IMR-90 (cell line): Measurements from ENCODE around the gene ANKRD10. TPM values are rescaled to one million over a fixed set of nuclear protein-coding genes. Genes with fewer than 3 reads are reported as not detected.

Experiments used
- ATAC-seq: fragments of 200-7000 bp; cut with Tn5 transposase; 2 replicates; pipeline ENCODE4 v1.9.1; 2020; ENCODE audit warnings: low read depth, mild to moderate bottlenecking, moderate library complexity
- BruUV-seq: library from RNA; stranded (reverse); fragments of 400-500 nt; replicated peaks from 2 replicates; lab custom pipeline; 2021; lab: Mats Ljungman, UMichigan
- CTCF ChIA-PET: fragments of 300-600 bp; formaldehyde crosslinking; extraction: SDS; loops from one replicate; lab custom pipeline; 2021; ENCODE audit warnings: antibody characterized with exemption; lab: Yijun Ruan, JAX
- POLR2A ChIA-PET: fragments of 300-600 bp; sonication (Branson Sonifier 250); formaldehyde crosslinking; loops from one replicate; lab custom pipeline; 2022; ENCODE audit warnings: antibody characterized with exemption; ENCODE audit not compliant: unreplicated experiment; lab: Charles Lee
- DNase-seq: peaks from one replicate; pipeline ENCODE4 v3.0.0; 2013
- H2AFZ ChIP-seq: replicated peaks from 2 replicates; pipeline ENCODE3; 2013; ENCODE audit warnings: low read length, mild to moderate bottlenecking; ENCODE audit not compliant: poor library complexity
- H2AK5ac ChIP-seq: 2 replicates; pipeline ENCODE4 v1.6.1; 2013; ENCODE audit warnings: low read depth, low read length, inconsistent platforms
- H2AK9ac ChIP-seq: replicated peaks from 2 replicates; pipeline ENCODE3; 2013; ENCODE audit warnings: mild to moderate bottlenecking, low read depth, low read length, moderate library complexity; ENCODE audit not compliant: poor library complexity
- H2BK120ac ChIP-seq: 2 replicates; pipeline ENCODE4 v1.6.1; 2013; ENCODE audit warnings: low read depth, low read length, inconsistent platforms
- H2BK15ac ChIP-seq: 3 replicates; pipeline ENCODE4 v1.6.1; 2013; ENCODE audit warnings: low read depth, low read length, inconsistent platforms
- H2BK20ac ChIP-seq: 2 replicates; pipeline ENCODE4 v1.6.1; 2013; ENCODE audit warnings: low read depth, mild to moderate bottlenecking, inconsistent platforms, low read length, moderate library complexity
- H2BK5ac ChIP-seq: 2 replicates; pipeline ENCODE4 v1.6.1; 2013; ENCODE audit warnings: mild to moderate bottlenecking, low read depth, low read length, inconsistent platforms; ENCODE audit not compliant: poor library complexity, severe bottlenecking
- H3K14ac ChIP-seq: replicated peaks from 2 replicates; pipeline ENCODE4 v1.6.1; 2013; ENCODE audit warnings: low read depth, low read length, inconsistent platforms
- H3K18ac ChIP-seq: 2 replicates; pipeline ENCODE4 v1.6.1; 2013; ENCODE audit warnings: low read depth, low read length, control low read depth
- H3K23ac ChIP-seq: 2 replicates; pipeline ENCODE4 v1.6.1; 2013; ENCODE audit warnings: low read depth, low read length, inconsistent platforms
- H3K27ac ChIP-seq: 2 replicates; pipeline ENCODE4 v1.5.1; 2013; ENCODE audit warnings: mild to moderate bottlenecking, control low read depth, low read length; ENCODE audit not compliant: insufficient read depth
- H3K27me3 ChIP-seq: 2 replicates; pipeline ENCODE4 v1.6.1; 2013; ENCODE audit warnings: low read length; ENCODE audit not compliant: control insufficient read depth, insufficient read depth
- H3K36me3 ChIP-seq: 2 replicates; pipeline ENCODE4 v1.6.1; 2013; ENCODE audit warnings: low read length, mixed read lengths; ENCODE audit not compliant: control insufficient read depth, insufficient read depth
- H3K4ac ChIP-seq: 2 replicates; pipeline ENCODE4 v1.6.1; 2013; ENCODE audit warnings: low read depth, low read length, inconsistent platforms
- H3K4me1 ChIP-seq: 2 replicates; pipeline ENCODE4 v1.6.1; 2013; ENCODE audit warnings: low read length, mixed read lengths; ENCODE audit not compliant: control insufficient read depth, insufficient read depth
- H3K4me2 ChIP-seq: 2 replicates; pipeline ENCODE4 v1.6.1; 2013; ENCODE audit warnings: low read depth, mild to moderate bottlenecking, control low read depth, low read length, moderate library complexity
- H3K4me3 ChIP-seq: 2 replicates; pipeline ENCODE4 v1.5.1; 2013; ENCODE audit warnings: low read depth, mild to moderate bottlenecking, control low read depth, low read length, moderate library complexity; ENCODE audit not compliant: insufficient read depth
- H3K56ac ChIP-seq: 2 replicates; pipeline ENCODE4 v1.6.1; 2013; ENCODE audit warnings: low read length, inconsistent platforms; ENCODE audit not compliant: insufficient read depth; ENCODE audit errors: extremely low read depth
- H3K79me1 ChIP-seq, 2 experiments: 2 replicates each; pipeline ENCODE4 v1.6.1; 2013; ENCODE audit warnings: low read length in 2 of 2, inconsistent platforms in 1 of 2, low read depth in 1 of 2
- H3K9ac ChIP-seq: 2 replicates; pipeline ENCODE4 v1.6.1; 2013; ENCODE audit warnings: low read depth, low read length, control low read depth
- H3K9me1 ChIP-seq: 2 replicates; pipeline ENCODE4 v1.6.1; 2013; ENCODE audit warnings: low read length, inconsistent platforms; ENCODE audit not compliant: insufficient read depth
- H3K9me3 ChIP-seq: 2 replicates; pipeline ENCODE4 v1.6.1; 2013; ENCODE audit warnings: low read length; ENCODE audit not compliant: control insufficient read depth, insufficient read depth
- H4K20me1 ChIP-seq: 2 replicates; pipeline ENCODE4 v1.6.1; 2013; ENCODE audit warnings: low read length, inconsistent platforms; ENCODE audit not compliant: insufficient read depth
- H4K5ac ChIP-seq: 2 replicates; pipeline ENCODE4 v1.6.1; 2013; ENCODE audit warnings: mild to moderate bottlenecking, low read depth, low read length, control low read depth
- H4K8ac ChIP-seq, 2 experiments: 2 replicates each; pipeline ENCODE4 v1.6.1; 2013; ENCODE audit warnings: low read depth in 2 of 2, low read length in 2 of 2, control low read depth in 1 of 2, inconsistent platforms in 1 of 2
- H4K91ac ChIP-seq: 2 replicates; pipeline ENCODE4 v1.6.1; 2013; ENCODE audit warnings: low read depth, low read length, inconsistent platforms; ENCODE audit not compliant: insufficient read depth
- MXI1 ChIP-seq: IDR thresholded peaks from 2 replicates; pipeline ENCODE4 v1.6.1; 2012; ENCODE audit warnings: low read depth, mild to moderate bottlenecking, low read length, moderate library complexity, borderline replicate concordance
- WGBS, 2 experiments: methylation state at CpG; one replicate each; pipeline versions ENCODE4 v1.1.5 to v1.1.7; 2013; ENCODE audit warnings: missing lambda C conversion rate in 2 of 2; ENCODE audit not compliant: insufficient read length in 1 of 2; ENCODE audit errors: extremely low coverage in 2 of 2; 5-methylcytosine and 5-hydroxymethylcytosine counted together
- dilution Hi-C: fragments of 300-500 bp; cut with HindIII; formaldehyde crosslinking; loops from one replicate; pipeline ENCODE4 v1.14.3; 2018; ENCODE audit warnings: low sequenced_read_pairs; ENCODE audit not compliant: unreplicated experiment
- in situ Hi-C: fragments of 300-500 bp; cut with MboI; formaldehyde crosslinking; loops from 3 replicates; pipeline ENCODE4 v1.14.3; 2019; ENCODE audit warnings: low sequenced_read_pairs, inconsistent platforms, mixed read lengths
- intact Hi-C: fragments of 100-400 bp; cut with micrococcal nuclease; formaldehyde crosslinking; loops from 2 replicates; pipeline ENCODE4 v1.10.0; 2022
- polyA plus RNA-seq, 3 experiments: library from polyadenylated mRNA; depleted of rRNA; stranded (reverse); fragments of >200 nt; gene quantifications; 2 replicates each; pipeline ENCODE4 v1.2.3, GENCODE V29; 2012; ENCODE audit warnings: low replicate concordance in 1 of 3
- total RNA-seq: library from RNA; depleted of rRNA; stranded (reverse); fragments of >200 nt; gene quantifications from 2 replicates; pipeline ENCODE4 v1.2.3, GENCODE V29; 2012

ANKRD10 gene
- total and polyA plus RNA-seq, 2 of the 4 experiments (the other 2 are of a cell fraction): 18.3 to 31.1 TPM

- in situ Hi-C loops: no loop called here
- peak overlapping the region; percentile 53 for H2BK5ac ChIP-seq
- peak overlapping the region; percentile 82 for H2BK20ac ChIP-seq
- H3K4ac ChIP-seq: peak overlapping the region; percentile 50; the same call in 1 of the 2 replicates
- H3K9ac ChIP-seq: no peak overlapping the region
- BruUV-seq: no TSS peak
- 88% methylated on average over 2 of the region's 6 CpGs; no CpG with 5 or more reads in 1 of the 2 experiments for WGBS, 2 experiments
- H4K20me1 ChIP-seq: no peaks in the 10 kb centered on the region
- no peak overlapping the region; the same call in 1 of the 2 replicates for H3K27ac ChIP-seq
- peak overlapping the region; percentile 11 for H2AFZ ChIP-seq
- peaks cover 6% of the 10 kb centered on the region; the same call in 1 of the 2 replicates for H3K9me1 ChIP-seq
- peak overlapping the region; percentile 34; the same call in 1 of the 2 replicates for H4K5ac ChIP-seq
- H2AK9ac ChIP-seq: no peak overlapping the region
- no peaks in the 10 kb centered on the region for H3K36me3 ChIP-seq
- H3K56ac ChIP-seq: no peak overlapping the region
- no peak overlapping the region for H3K4me3 ChIP-seq
- no peaks in the 10 kb centered on the region for H3K4me1 ChIP-seq
- DNase-seq (no peak), ATAC-seq (no peak)
- no peak overlapping the region for H4K8ac ChIP-seq
- POLR2A ChIA-PET: no interaction called here
- peak overlapping the region; percentile 59; the same call in 1 of the 2 replicates for H3K23ac ChIP-seq
- H3K14ac ChIP-seq: no peak overlapping the region; the same call in none of the 2 replicates
- no peak overlapping the region for H3K4me2 ChIP-seq
- H3K79me1 ChIP-seq: no peaks in the 10 kb centered on the region
- dilution Hi-C loops: no loop called here
- no peak overlapping the region; the same call in 1 of the 2 replicates for H3K18ac ChIP-seq
- intact Hi-C loops: no loop called here
- H3K27me3 ChIP-seq: no peaks in the 10 kb centered on the region
- peaks cover 5% of the 10 kb centered on the region for H3K9me3 ChIP-seq
- H2BK15ac ChIP-seq: peak overlapping the region; percentile 49; the same call in 2 of the 3 replicates
- H2BK120ac ChIP-seq: peak overlapping the region; percentile 74
- peak overlapping the region; percentile 66; the same call in 1 of the 2 replicates for H2AK5ac ChIP-seq
- CTCF ChIA-PET: no interaction called here
- H4K91ac ChIP-seq: no peak overlapping the region
- TF ChIP-seq MXI1: no peak
Measured at GRCh38 chr13:110964229-110965037, 49.6 kb upstream of the ANKRD10 start.
